AG09309 (cell line): Measurements from ENCODE around the gene SLC7A1.

Experiments used
- DNase-seq: peaks from one replicate; pipeline ENCODE4 v3.0.0-alpha.2; 2010; ENCODE audit warnings: low read depth
- H3K4me3 ChIP-seq: 2 replicates; pipeline ENCODE4 v1.5.1; 2011; ENCODE audit warnings: mild to moderate bottlenecking, low read depth, low read length, moderate library complexity; ENCODE audit not compliant: control insufficient read depth
- CTCF ChIP-seq: IDR thresholded peaks from 2 replicates; pipeline ENCODE4 v1.5.1; 2011; ENCODE audit warnings: mild to moderate bottlenecking, low read depth, low read length, inconsistent platforms; ENCODE audit not compliant: insufficient read depth, control insufficient read depth; ENCODE audit errors: missing control alignments

The SLC7A1 gene

GRCh38 chr13:29564373-29564772, 31.1 kb downstream of the SLC7A1 start:
- no peak overlapping the region for H3K4me3 ChIP-seq
- no peak for DNase-seq
- TF ChIP-seq CTCF = no peak

- no peak for DNase-seq
- no peak for TF ChIP-seq CTCF
- no peak overlapping the region for H3K4me3 ChIP-seq
Observed at GRCh38 chr13:29563941-29564340, 31.5 kb downstream of the SLC7A1 start.

- no peak for DNase-seq
- no peak overlapping the region for H3K4me3 ChIP-seq
- TF ChIP-seq CTCF = no peak
Observed at GRCh38 chr13:29562786-29563438, 32.6 kb downstream of the SLC7A1 start.

GRCh38 chr13:29561918-29562317, 33.6 kb downstream of the SLC7A1 start:
- TF ChIP-seq CTCF = no peak
- no peak for DNase-seq
- H3K4me3 ChIP-seq = no peak overlapping the region

- TF ChIP-seq CTCF = no peak
- no peak for DNase-seq
- no peak overlapping the region for H3K4me3 ChIP-seq
Observed at GRCh38 chr13:29556742-29557141, 38.7 kb downstream of the SLC7A1 start.

- TF ChIP-seq CTCF = no peak
- H3K4me3 ChIP-seq = no peak overlapping the region
- no peak for DNase-seq
Observed at GRCh38 chr13:29551214-29551613, 44.3 kb downstream of the SLC7A1 start.
